ENCODE measurements around the gene SEC61A1.

The SEC61A1 gene

DNA sequence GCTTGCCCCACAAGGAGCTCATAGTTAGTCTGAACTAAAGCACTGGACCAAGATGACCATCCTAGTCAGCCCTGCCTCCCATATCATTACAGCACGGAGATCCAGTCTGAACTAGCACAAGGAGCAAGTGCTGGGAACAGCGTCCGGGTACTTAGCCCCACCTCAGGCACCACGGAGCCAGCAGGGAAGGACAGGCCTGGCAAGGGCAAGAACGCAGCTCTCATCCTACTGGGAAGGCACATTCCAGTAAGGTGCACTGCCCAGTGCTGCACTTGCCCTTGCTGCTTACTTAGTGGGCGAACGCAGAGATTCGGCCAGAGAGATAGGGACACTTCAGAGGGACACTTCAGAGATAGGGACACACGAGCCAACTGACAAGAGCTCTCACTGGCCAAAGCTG lies 27.6 kb downstream of the SEC61A1 start:
- Histone ChIP-seq H3K9me3 (ENCODE audit: insufficient read depth, low read depth, low read length) (no peaks in the 10 kb centered on the region), H2AFZ (ENCODE audit: low read length) (no peak overlapping the region), H3K4me3 (ENCODE audit: low read length, poor library complexity, severe bottlenecking) (no peak overlapping the region), H3K4me1 (ENCODE audit: insufficient read depth, low read length, poor library complexity, severe bottlenecking) (no peaks in the 10 kb centered on the region), H3F3A (ENCODE audit: low read depth) (no peaks in the 10 kb centered on the region), H4K20me1 (ENCODE audit: insufficient read depth, low read length, poor library complexity, severe bottlenecking) (no peaks in the 10 kb centered on the region), H3K27me3 (ENCODE audit: insufficient read depth, low read length, poor library complexity, severe bottlenecking) (no peaks in the 10 kb centered on the region), H3K4me2 (ENCODE audit: low read depth, low read length, poor library complexity, severe bottlenecking) (no peak overlapping the region), H3K9me2 (replicated peaks; ENCODE audit: low read depth, low read length) (no peaks in the 10 kb centered on the region), H3K36me3 (ENCODE audit: insufficient read depth, low read length) (peaks cover 55% of the 10 kb centered on the region; the same call in 1 of the 2 replicates), H3K79me2 (ENCODE audit: insufficient read depth, low read length) (no peaks in the 10 kb centered on the region), H3K9ac (ENCODE audit: low read depth, low read length, poor library complexity, severe bottlenecking) (no peak overlapping the region)
- TF ChIP-seq EZH2phosphoT487 (IDR thresholded peaks at IDR 0.05; ENCODE audit: borderline replicate concordance) = no peak
- TF ChIP-seq, protein P1, sequence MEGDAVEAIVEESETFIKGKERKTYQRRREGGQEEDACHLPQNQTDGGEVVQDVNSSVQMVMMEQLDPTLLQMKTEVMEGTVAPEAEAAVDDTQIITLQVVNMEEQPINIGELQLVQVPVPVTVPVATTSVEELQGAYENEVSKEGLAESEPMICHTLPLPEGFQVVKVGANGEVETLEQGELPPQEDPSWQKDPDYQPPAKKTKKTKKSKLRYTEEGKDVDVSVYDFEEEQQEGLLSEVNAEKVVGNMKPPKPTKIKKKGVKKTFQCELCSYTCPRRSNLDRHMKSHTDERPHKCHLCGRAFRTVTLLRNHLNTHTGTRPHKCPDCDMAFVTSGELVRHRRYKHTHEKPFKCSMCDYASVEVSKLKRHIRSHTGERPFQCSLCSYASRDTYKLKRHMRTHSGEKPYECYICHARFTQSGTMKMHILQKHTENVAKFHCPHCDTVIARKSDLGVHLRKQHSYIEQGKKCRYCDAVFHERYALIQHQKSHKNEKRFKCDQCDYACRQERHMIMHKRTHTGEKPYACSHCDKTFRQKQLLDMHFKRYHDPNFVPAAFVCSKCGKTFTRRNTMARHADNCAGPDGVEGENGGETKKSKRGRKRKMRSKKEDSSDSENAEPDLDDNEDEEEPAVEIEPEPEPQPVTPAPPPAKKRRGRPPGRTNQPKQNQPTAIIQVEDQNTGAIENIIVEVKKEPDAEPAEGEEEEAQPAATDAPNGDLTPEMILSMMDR (conservative IDR thresholded peaks at IDR 0.05; ENCODE audit: low read length) = no peak

DNA sequence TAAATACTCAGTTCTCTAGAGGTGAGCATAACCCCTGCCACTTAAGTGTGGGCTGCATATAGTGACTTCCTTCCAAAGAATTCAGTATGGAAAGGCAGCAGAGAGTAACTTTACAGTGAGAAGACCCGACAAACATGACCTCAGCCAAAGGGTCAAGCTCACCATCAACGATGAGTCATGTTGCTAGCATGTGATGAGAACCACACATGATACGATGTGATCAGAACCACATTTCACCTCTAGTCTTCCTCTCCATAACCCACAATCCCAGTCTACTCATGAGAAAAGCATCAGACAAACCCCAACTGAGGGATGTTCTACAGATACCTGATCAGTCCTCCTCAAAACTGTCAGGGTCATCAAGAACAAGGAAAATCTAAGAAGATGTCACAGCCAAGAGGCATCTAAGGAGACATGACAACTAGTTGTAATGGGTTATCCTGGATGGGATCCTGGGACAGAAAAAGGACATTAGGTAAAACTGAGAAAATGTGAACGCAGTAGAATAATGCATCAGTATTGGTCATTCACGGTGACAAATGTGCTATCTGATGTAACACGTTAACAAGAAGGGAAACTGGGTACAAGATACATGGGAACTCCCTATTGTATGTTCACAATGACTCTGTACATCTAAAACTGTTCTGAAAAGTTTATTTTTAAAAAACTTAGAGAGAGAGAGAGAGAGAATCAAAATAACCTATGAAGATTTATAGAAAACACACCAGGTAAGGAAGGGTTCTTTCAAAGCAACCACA lies 28.3 kb downstream of the SEC61A1 start:
- Histone ChIP-seq H3K36me3 (ENCODE audit: insufficient read depth, low read length) (peaks cover 56% of the 10 kb centered on the region; the same call in 1 of the 2 replicates), H3K9ac (ENCODE audit: low read depth, low read length, poor library complexity, severe bottlenecking) (no peak overlapping the region), H3K79me2 (ENCODE audit: insufficient read depth, low read length) (no peaks in the 10 kb centered on the region), H3K27me3 (ENCODE audit: insufficient read depth, low read length, poor library complexity, severe bottlenecking) (no peaks in the 10 kb centered on the region), H3K9me2 (replicated peaks; ENCODE audit: low read depth, low read length) (no peaks in the 10 kb centered on the region), H3K4me2 (ENCODE audit: low read depth, low read length, poor library complexity, severe bottlenecking) (no peak overlapping the region), H3K4me1 (ENCODE audit: insufficient read depth, low read length, poor library complexity, severe bottlenecking) (no peaks in the 10 kb centered on the region), H2AFZ (ENCODE audit: low read length) (no peak overlapping the region), H3K9me3 (ENCODE audit: insufficient read depth, low read depth, low read length) (no peaks in the 10 kb centered on the region), H3F3A (ENCODE audit: low read depth) (no peaks in the 10 kb centered on the region), H3K4me3 (ENCODE audit: low read length, poor library complexity, severe bottlenecking) (no peak overlapping the region), H4K20me1 (ENCODE audit: insufficient read depth, low read length, poor library complexity, severe bottlenecking) (no peaks in the 10 kb centered on the region)
- no peak for TF ChIP-seq EZH2phosphoT487 (IDR thresholded peaks at IDR 0.05; ENCODE audit: borderline replicate concordance)
- TF ChIP-seq, protein P1 (conservative IDR thresholded peaks at IDR 0.05; ENCODE audit: low read length) = no peak

DNA sequence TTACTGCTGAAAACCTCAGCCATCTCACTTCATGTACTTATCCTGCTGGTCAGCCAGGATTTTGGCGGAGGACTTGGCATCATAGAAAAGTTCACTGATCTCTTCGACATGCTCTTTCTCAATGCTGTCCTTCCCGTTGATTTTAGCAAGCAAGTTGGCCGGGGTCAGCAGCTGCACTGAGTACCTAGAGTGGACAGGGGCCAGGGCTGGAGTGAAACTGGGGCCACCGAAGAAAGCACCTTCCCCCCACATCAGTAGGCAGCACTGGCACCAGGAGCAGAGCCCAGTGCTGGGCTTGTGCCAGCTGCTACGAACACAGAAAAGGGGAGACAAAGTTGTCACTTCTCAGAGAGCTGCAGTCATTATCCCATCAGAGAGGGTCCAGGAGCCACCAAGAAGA lies 29.0 kb downstream of the SEC61A1 start:
- no peak overlapping the region for H3K4me2 ChIP-seq (ENCODE audit: low read depth, low read length, poor library complexity, severe bottlenecking)

More for the DNA sequence above, 29.0 kb downstream of the SEC61A1 start:
- Histone ChIP-seq H3K4me1 (ENCODE audit: insufficient read depth, low read length, poor library complexity, severe bottlenecking) (no peaks in the 10 kb centered on the region), H3K9me2 (replicated peaks; ENCODE audit: low read depth, low read length) (no peaks in the 10 kb centered on the region), H3K9me3 (ENCODE audit: insufficient read depth, low read depth, low read length) (no peaks in the 10 kb centered on the region), H4K20me1 (ENCODE audit: insufficient read depth, low read length, poor library complexity, severe bottlenecking) (no peaks in the 10 kb centered on the region), H3F3A (ENCODE audit: low read depth) (no peaks in the 10 kb centered on the region), H2AFZ (ENCODE audit: low read length) (no peak overlapping the region), H3K36me3 (ENCODE audit: insufficient read depth, low read length) (peaks cover 56% of the 10 kb centered on the region; the same call in 1 of the 2 replicates), H3K4me3 (ENCODE audit: low read length, poor library complexity, severe bottlenecking) (no peak overlapping the region), H3K27me3 (ENCODE audit: insufficient read depth, low read length, poor library complexity, severe bottlenecking) (no peaks in the 10 kb centered on the region), H3K79me2 (ENCODE audit: insufficient read depth, low read length) (no peaks in the 10 kb centered on the region), H3K9ac (ENCODE audit: low read depth, low read length, poor library complexity, severe bottlenecking) (no peak overlapping the region)
- TF ChIP-seq, protein P1 (conservative IDR thresholded peaks at IDR 0.05; ENCODE audit: low read length) = no peak
- TF ChIP-seq EZH2phosphoT487 (IDR thresholded peaks at IDR 0.05; ENCODE audit: borderline replicate concordance) = no peak

Data from Loucy (cell line).